Hematopoietic multipotent progenitor cell (in vitro differentiated cells): Measurements from ENCODE around the gene KIAA0319L. TPM values are rescaled to one million over a fixed set of nuclear protein-coding genes. Genes with fewer than 3 reads are reported as not detected.
"Not testable (repeated sequence)": the region's sequence is repeated elsewhere in the genome, so short reads cannot be mapped to it uniquely, and the experiment has no call there.

Experiments
- DNase-seq, 3 donors: peaks; one replicate each; pipeline ENCODE4 v3.0.0-alpha.2; 2011 to 2015; ENCODE audit warnings: low read depth in 2 of 3, low spot score in 2 of 3
- total RNA-seq: library from RNA; depleted of rRNA; stranded (reverse); fragments of >200 nt; gene quantifications from one replicate; pipeline ENCODE4 v1.2.3, GENCODE V29; 2012

KIAA0319L gene
- total RNA-seq, 1 donor, result 42.0 TPM

- no peak for DNase-seq
Observed at GRCh38 chr1:35500439-35500838, 56.8 kb downstream of the KIAA0319L start.

DNA sequence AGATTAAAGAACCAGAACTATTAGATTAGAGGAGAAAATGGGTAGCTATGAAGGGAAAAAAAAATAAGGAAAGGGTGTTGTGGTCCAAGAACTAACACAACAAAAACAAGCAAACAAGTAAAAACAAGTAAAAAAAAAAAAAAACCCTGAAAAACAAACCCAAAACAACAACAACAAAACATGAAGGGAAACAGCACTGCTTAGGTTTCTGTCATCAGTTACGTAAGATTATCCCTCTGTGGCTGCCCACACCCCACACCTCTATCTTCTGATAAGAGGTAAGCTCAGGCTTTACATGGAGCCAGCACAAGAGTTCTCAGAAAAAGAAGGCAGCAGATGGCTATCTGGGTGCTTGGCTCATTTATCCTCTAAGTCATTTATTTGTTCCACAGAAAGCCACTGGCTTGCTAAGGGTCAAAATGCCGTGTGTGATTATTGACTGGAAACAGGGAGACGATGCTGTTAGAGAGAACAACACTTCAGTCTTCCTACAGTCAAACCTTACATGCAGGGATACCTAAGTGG, 57.5 kb downstream of the KIAA0319L start:
- no peak for DNase-seq

GRCh38 chr1:35499231-35499630, 58.0 kb downstream of the KIAA0319L start:
- no peak for DNase-seq

DNA sequence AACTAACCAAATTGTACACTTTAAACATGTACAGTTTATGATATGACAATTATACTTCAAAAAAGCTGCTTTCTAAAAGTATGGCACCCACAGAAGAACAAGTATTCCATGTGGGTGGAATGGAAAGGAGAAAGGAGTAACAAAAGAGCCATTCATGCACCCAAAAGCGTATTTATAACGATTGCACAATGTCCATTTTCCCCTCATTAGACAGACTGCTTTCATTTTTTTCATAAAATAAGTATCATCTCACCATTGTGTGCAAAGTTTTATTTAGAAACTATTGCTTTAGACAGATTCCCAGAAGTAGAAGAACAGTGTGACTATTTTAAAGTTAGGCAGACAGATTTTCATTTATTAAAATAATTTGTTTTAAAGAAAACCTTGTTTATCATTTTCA, 59.6 kb downstream of the KIAA0319L start:
- no peak for DNase-seq

DNA sequence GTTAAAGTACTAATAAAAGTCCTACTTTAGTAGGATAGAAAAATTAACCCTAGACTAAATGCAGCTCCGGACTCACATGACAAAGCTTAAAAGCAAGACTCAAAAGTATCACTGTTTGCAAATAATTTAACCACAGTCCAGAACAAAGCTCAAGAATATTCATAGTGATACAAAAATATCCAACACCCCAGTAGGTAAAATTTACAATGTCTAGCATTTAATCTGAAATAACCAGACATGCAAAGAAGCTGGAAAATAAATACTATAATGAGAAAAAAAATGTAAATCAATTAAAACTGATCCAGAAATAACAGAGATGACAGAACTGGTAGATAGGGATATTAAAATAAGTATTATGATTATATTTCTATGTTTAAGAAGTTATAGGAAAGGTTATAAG, 67.0 kb downstream of the KIAA0319L start:
- no peak for DNase-seq

- DNase-seq, result peak in 1 of 3 donors; percentile 14
Observed at GRCh38 chr1:35488336-35488735, 68.9 kb downstream of the KIAA0319L start.

- no peak for DNase-seq
Observed at GRCh38 chr1:35486858-35487408, 70.3 kb downstream of the KIAA0319L start.

DNA sequence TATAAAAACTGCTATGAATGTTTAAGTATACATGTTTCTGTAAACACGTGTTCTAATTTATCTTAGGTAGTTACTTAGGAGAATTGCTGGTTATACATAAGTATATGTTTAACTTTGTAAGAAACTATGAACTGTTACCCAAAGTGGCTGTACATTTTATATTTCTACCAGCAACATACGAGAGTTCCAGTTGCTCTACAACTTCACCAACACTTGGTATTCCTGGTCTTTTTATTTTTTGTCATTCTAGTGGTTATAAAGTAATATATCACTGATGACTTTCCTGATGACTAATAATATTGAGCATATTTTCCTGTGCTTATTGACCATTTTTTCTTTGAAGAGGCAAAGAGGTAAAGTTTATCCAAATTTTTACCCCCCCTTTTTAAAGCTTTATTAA, 76.0 kb downstream of the KIAA0319L start:
- DNase-seq, result no peak

- no peak for DNase-seq
Observed at GRCh38 chr1:35477870-35478269, 79.3 kb downstream of the KIAA0319L start.

- DNase-seq, result no peak
Observed at GRCh38 chr1:35475856-35476674, 81.1 kb downstream of the KIAA0319L start.

GRCh38 chr1:35475356-35475755, 81.8 kb downstream of the KIAA0319L start:
- no peak for DNase-seq

DNA sequence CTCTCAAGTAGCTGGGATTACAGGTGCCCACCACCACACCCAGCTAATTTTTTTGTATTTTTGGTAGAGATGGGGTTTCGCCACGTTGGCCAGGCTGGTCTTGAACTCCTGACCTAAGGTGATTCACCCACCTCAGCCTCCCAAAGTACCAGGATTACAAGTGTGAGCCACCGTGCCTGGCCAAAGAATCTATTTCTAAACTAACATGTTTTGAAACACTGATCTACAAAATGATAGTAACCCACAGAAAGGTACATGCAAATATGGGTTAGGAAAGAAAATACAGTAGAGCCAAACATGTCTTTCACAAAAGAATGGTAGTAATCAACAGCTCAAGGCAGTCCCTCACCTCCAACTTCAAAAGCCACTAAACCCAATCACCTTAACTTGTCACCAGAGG, 84.0 kb downstream of the KIAA0319L start:
- not testable (repeated sequence) for DNase-seq

GRCh38 chr1:35470977-35471613, 86.1 kb downstream of the KIAA0319L start:
- DNase-seq, result no peak

DNA sequence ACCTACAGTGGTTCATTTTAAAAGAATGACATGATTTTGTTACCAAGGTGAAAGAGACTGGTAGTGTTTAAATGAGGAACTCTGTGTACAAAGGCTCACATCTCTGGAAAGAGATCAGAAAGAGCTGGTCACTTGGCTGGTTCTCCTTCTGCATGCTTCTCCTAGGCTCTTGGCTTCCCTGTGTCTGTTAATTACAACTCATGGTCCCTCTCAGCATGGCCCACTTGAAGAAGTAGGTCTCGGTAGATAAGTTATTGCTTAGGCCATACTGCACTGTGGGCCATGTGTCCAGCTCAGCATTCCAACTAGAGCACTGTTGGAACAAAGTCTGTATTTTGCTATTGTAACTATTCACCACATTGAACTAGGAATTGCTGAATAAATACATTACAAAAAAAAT, 91.1 kb downstream of the KIAA0319L start:
- DNase-seq, result no peak

DNA sequence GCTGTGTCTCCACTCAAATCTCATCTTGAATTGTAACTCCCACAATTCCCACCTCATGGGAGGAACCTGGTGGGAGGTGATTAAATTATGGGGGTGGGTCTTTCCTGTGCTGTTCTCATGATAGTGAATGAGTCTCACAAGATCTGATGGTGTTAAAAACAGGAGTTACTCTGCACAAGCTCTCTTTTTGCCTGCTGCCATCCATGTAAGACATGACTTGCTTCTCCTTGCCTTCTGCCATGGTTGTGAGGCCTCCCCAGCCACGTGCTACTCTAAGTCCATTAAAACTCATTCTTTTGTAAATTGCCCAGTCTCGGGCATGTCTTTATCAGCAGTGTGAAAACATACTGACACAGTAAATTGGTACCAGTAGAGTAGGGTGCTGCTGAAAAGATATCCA, 93.5 kb downstream of the KIAA0319L start:
- DNase-seq, result not testable (repeated sequence)

DNA sequence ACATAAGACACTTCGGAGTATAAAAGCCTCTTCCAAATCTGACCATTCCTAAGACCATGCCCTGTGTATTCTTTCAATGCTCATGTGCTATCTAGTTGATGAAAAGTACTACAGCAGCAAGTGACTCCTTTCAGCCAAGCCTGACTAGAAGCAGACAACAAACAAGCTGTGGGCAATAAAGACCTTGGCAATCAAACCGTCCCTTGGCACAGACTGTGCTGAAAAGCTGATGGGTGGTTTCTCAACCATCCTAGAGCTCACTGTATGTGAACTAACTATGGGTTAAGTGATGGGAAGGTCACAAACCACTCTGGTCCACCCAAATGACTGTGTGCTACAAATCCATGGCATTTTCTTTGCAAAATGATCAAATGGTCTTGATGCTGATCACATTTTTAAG, 94.0 kb downstream of the KIAA0319L start:
- no peak for DNase-seq

GRCh38 chr1:35461966-35462651, 95.1 kb downstream of the KIAA0319L start:
- DNase-seq, result no peak

DNA sequence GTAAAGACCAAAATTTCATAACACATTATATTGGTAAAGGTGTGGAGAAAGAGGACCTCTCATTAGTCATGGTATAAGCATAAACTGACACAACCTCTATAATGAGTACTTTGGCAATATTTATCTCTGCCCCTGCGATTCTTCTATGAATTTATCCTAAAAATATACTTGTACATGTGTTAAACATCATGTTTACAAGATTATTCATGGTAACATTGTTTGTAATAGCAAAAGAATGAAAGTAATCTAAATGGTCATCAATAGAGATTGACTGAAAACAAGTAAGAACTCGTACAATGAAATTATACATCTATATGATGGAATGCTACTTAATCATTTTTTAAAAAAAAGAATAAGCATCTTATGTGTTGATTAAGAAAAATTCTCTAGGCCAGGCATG, 96.4 kb downstream of the KIAA0319L start:
- no peak for DNase-seq

DNA sequence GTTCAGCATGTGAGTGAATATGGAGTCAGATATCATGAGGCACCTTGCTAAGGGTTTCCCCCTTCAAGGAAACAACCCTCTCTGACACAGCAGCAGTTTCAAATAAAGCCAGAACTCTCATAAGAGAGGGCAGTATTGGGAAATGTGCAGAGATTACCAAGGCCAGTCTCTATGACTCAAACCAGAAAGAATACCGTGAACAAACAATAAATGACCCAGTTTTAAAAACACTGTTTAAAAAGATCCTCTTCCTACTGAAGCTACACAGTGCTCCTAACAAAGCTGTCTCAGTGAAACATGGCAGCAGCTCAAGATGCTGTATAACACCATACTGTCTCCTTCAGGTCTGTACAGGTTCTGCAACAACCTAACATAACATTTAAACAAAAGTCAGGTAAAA, 102.6 kb downstream of the KIAA0319L start:
- no peak for DNase-seq

GRCh38 chr1:35454176-35454575, 103.0 kb downstream of the KIAA0319L start:
- no peak for DNase-seq

GRCh38 chr1:35453031-35453430, 104.2 kb downstream of the KIAA0319L start:
- no peak for DNase-seq
